Endothelial cell of umbilical vein (primary cell): ENCODE measurements around the gene LEP.
A peak's percentile ranks its signal among the peaks of the same experiment; 100 is the strongest.

Experiments used
- CTCF ChIP-seq, 2 donors: IDR thresholded peaks; 1 replicate in 1 of 2; 2 replicates in 1 of 2; pipeline ENCODE4 v1.5.1; 2011; ENCODE audit warnings: low read length in 2 of 2, mild to moderate bottlenecking in 2 of 2, moderate library complexity in 2 of 2, control low read depth in 1 of 2, inconsistent platforms in 1 of 2, low read depth in 1 of 2; ENCODE audit not compliant: insufficient read depth in 1 of 2; ENCODE audit errors: extremely low read depth in 1 of 2
- EZH2 ChIP-seq: IDR thresholded peaks from 2 replicates; pipeline ENCODE4 v1.6.1; 2012; ENCODE audit warnings: borderline replicate concordance, low read depth, mild to moderate bottlenecking, moderate library complexity, low read length, inconsistent platforms; ENCODE audit not compliant: severe bottlenecking
- GATA2 ChIP-seq: IDR thresholded peaks from 2 replicates; pipeline ENCODE4 v1.7.0; 2011; ENCODE audit warnings: low read depth, mild to moderate bottlenecking, moderate library complexity, mixed read lengths, low read length; ENCODE audit not compliant: insufficient read length, insufficient read depth
- JUN ChIP-seq: IDR thresholded peaks from 2 replicates; pipeline ENCODE4 v1.6.1; 2011; ENCODE audit warnings: borderline replicate concordance, low read depth; ENCODE audit not compliant: insufficient read length, insufficient read depth
- POLR2A ChIP-seq: IDR thresholded peaks from 2 replicates; pipeline ENCODE4 v1.6.1; 2012; ENCODE audit warnings: low read depth, mild to moderate bottlenecking, control low read depth, low read length

GRCh38 chr7:128270826-128271272 is 29.8 kb downstream of the LEP start:
- TF ChIP-seq EZH2, result no peak
- peak in 1 of 2 donors; percentile 8 for TF ChIP-seq CTCF (IDR thresholded peaks at IDR 0.05; ENCODE audit: extremely low read depth in 1 of 2, insufficient read depth in 1 of 2, low read depth in 1 of 2, low read length in 2 of 2)
- no peak for TF ChIP-seq POLR2A
- TF ChIP-seq JUN, result no peak
- TF ChIP-seq GATA2, result no peak
